Measurements from ENCODE around the gene PSMD3. TPM values are rescaled to one million over a fixed set of nuclear protein-coding genes. Genes with fewer than 3 reads are reported as not detected.

PSMD3 gene
- total RNA-seq, 1 experiment from 2014 or later, result 174 TPM

- Mint-ChIP-seq H3K36me3 (ENCODE audit: insufficient read depth in 1 of 3, low read depth in 3 of 3) (peaks cover 2 to 6% (median 5%) of the 10 kb centered on the region in 3 experiments; a peak in 6 of 7 replicates), H3K4me1 (peaks cover 26 to 48% of the 10 kb centered on the region in 2 experiments), H3K4me3 (no peak overlapping the region), H3K27me3 (ENCODE audit: low read depth) (peaks cover 3% of the 10 kb centered on the region), H3K27ac (no peak overlapping the region), H3K9me3 (peaks cover 0 to 6% of the 10 kb centered on the region in 2 experiments; a peak in 1 of 5 replicates)
- no peak overlapping the region for H3K18ac ChIP-seq (ENCODE audit: insufficient read length, low read depth, low read length)
- H3K79me2 ChIP-seq (ENCODE audit: insufficient read depth, low read length), result no peaks in the 10 kb centered on the region
- no peak overlapping the region for H3K4me2 ChIP-seq (ENCODE audit: insufficient read depth, insufficient read length, low read length)
- no peak overlapping the region for H2AFZ ChIP-seq (ENCODE audit: low read length)
- no peak overlapping the region for H2BK12ac ChIP-seq (ENCODE audit: insufficient read length, low read depth, low read length)
- H3K27me3 ChIP-seq (ENCODE audit: insufficient read depth, low read length), result no peaks in the 10 kb centered on the region
- H2BK120ac ChIP-seq (ENCODE audit: low read depth, low read length, poor library complexity, severe bottlenecking), result no peak overlapping the region
- H3K23ac ChIP-seq (ENCODE audit: insufficient read length, low read depth, low read length), result no peak overlapping the region
- DNase-seq, result no peak
- no peak overlapping the region for H4K8ac ChIP-seq (replicated peaks; ENCODE audit: insufficient read length, low read depth, low read length)
- H3K9ac ChIP-seq (ENCODE audit: extremely low read depth, insufficient read length, low read length), result no peak overlapping the region
- H3T11ph ChIP-seq (ENCODE audit: low read length), result no peak overlapping the region
- H4K91ac ChIP-seq (ENCODE audit: insufficient read length, low read depth, low read length), result no peak overlapping the region
- no peak overlapping the region for H2BK5ac ChIP-seq (ENCODE audit: insufficient read length, low read length)
- no peaks in the 10 kb centered on the region for H3K9me3 ChIP-seq (ENCODE audit: control insufficient read depth, low read depth, low read length)
- no peak overlapping the region for H2AK5ac ChIP-seq (ENCODE audit: insufficient read length, low read length)
- no peak overlapping the region for H4K5ac ChIP-seq (ENCODE audit: insufficient read length, low read depth, low read length)
- H3K79me1 ChIP-seq (ENCODE audit: insufficient read depth, low read depth, low read length, poor library complexity, severe bottlenecking), result no peaks in the 10 kb centered on the region
- H3K56ac ChIP-seq (ENCODE audit: insufficient read length, low read depth, low read length), result no peak overlapping the region
- no CpG with 5 or more reads among the region's 18 CpGs for WGBS (ENCODE audit: extremely low coverage, insufficient read length, low lambda C conversion rate)
- no peak overlapping the region for H3K4ac ChIP-seq (ENCODE audit: low read depth, low read length)
- TF ChIP-seq CTCF (conservative IDR thresholded peaks at IDR 0.05), result no peak
- no peak overlapping the region for H2BK20ac ChIP-seq (ENCODE audit: low read depth, low read length, poor library complexity, severe bottlenecking)
- H3K14ac ChIP-seq (ENCODE audit: insufficient read depth, low read length), result no peak overlapping the region
- peaks cover 4% of the 10 kb centered on the region; the same call in 1 of the 2 replicates for H3K4me1 ChIP-seq (ENCODE audit: insufficient read depth, low read length)
- no peak overlapping the region for H2BK15ac ChIP-seq (ENCODE audit: low read depth, low read length)
- no peaks in the 10 kb centered on the region for H4K20me1 ChIP-seq (ENCODE audit: control insufficient read depth, insufficient read depth, insufficient read length)
- no peak overlapping the region for H3K27ac ChIP-seq (ENCODE audit: insufficient read length, low read depth, low read length)
- no peaks in the 10 kb centered on the region for H3K23me2 ChIP-seq (ENCODE audit: insufficient read length, low read depth, low read length, poor library complexity, severe bottlenecking)
Measured at GRCh38 chr17:40014375-40014980, 33.9 kb downstream of the PSMD3 start.
